GM21447 (cell line): ENCODE data around the gene BMP6.

Source experiments
- ATAC-seq: cut with Tn5 transposase; IDR thresholded peaks from one replicate; pipeline ENCODE4 v1.9.1; 2021; ENCODE audit not compliant: unreplicated experiment

Gene BMP6

GRCh38 chr6:7823552-7823951 is 97.7 kb downstream of the BMP6 start:
- ATAC-seq: no peak

GRCh38 chr6:7825986-7826385 is 100.1 kb downstream of the BMP6 start:
- no peak for ATAC-seq

- no peak for ATAC-seq
Observed at GRCh38 chr6:7827142-7827541, 101.2 kb downstream of the BMP6 start.

- ATAC-seq: no peak
Observed at GRCh38 chr6:7828124-7828523, 102.2 kb downstream of the BMP6 start.

GRCh38 chr6:7832904-7833750 is 107.2 kb downstream of the BMP6 start:
- no peak for ATAC-seq

- ATAC-seq: no peak
Observed at GRCh38 chr6:7833751-7834070, 107.8 kb downstream of the BMP6 start.

GRCh38 chr6:7836371-7837026 is 110.6 kb downstream of the BMP6 start:
- no peak for ATAC-seq

- ATAC-seq: no peak
Observed at GRCh38 chr6:7841781-7842468, 116.0 kb downstream of the BMP6 start.

GRCh38 chr6:7846966-7847818 is 121.3 kb downstream of the BMP6 start:
- no peak for ATAC-seq

GRCh38 chr6:7848229-7848628 is 122.3 kb downstream of the BMP6 start:
- ATAC-seq: no peak

GRCh38 chr6:7851780-7852179 is 125.9 kb downstream of the BMP6 start:
- no peak for ATAC-seq

- ATAC-seq: no peak
Observed at GRCh38 chr6:7859591-7859990, 133.7 kb downstream of the BMP6 start.

GRCh38 chr6:7865781-7866180 is 139.9 kb downstream of the BMP6 start:
- no peak for ATAC-seq

- no peak for ATAC-seq
Observed at GRCh38 chr6:7866526-7866925, 140.6 kb downstream of the BMP6 start.

- ATAC-seq: no peak
Observed at GRCh38 chr6:7868926-7869325, 143.0 kb downstream of the BMP6 start.

- no peak for ATAC-seq
Observed at GRCh38 chr6:7878401-7878964, 152.6 kb downstream of the BMP6 start.

GRCh38 chr6:7879043-7879442 is 153.1 kb downstream of the BMP6 start:
- ATAC-seq: no peak

GRCh38 chr6:7879579-7879978 is 153.7 kb downstream of the BMP6 start:
- ATAC-seq: no peak

GRCh38 chr6:7879980-7880717 is 154.2 kb downstream of the BMP6 start:
- ATAC-seq: no peak

- ATAC-seq: no peak
Observed at GRCh38 chr6:7880718-7881107, 154.8 kb downstream of the BMP6 start.
